Measurements from ENCODE around the gene TMEM125.

The TMEM125 gene

GRCh38 chr1:43298055-43298454, 28.3 kb downstream of the TMEM125 start:
- TF ChIP-seq CTCF (IDR thresholded peaks at IDR 0.05; ENCODE audit: low read depth, low read length, missing control alignments), result no peak
- no peak overlapping the region for H3K4me3 ChIP-seq (replicated peaks; ENCODE audit: low read depth, low read length)
- no peak for DNase-seq (ENCODE audit: extremely low read depth, low read depth)

GRCh38 chr1:43299101-43299500, 29.3 kb downstream of the TMEM125 start:
- no peak for DNase-seq (ENCODE audit: extremely low read depth, low read depth)
- no peak overlapping the region for H3K4me3 ChIP-seq (replicated peaks; ENCODE audit: low read depth, low read length)
- TF ChIP-seq CTCF (IDR thresholded peaks at IDR 0.05; ENCODE audit: low read depth, low read length, missing control alignments), result no peak

GRCh38 chr1:43300378-43301094, 30.8 kb downstream of the TMEM125 start, which contains the start of gene TIE1:
TIE1 (plus strand) TSS chr1:43300982; CDS start chr1:43301072, 90 bp downstream.
- no peak within 1 kb of the TSS for H3K4me3 ChIP-seq (replicated peaks; ENCODE audit: low read depth, low read length)
- no peak for DNase-seq (ENCODE audit: extremely low read depth, low read depth)
- no peak for TF ChIP-seq CTCF (IDR thresholded peaks at IDR 0.05; ENCODE audit: low read depth, low read length, missing control alignments)

GRCh38 chr1:43302201-43302600, 32.4 kb downstream of the TMEM125 start:
- DNase-seq (ENCODE audit: extremely low read depth, low read depth), result no peak
- no peak overlapping the region for H3K4me3 ChIP-seq (replicated peaks; ENCODE audit: low read depth, low read length)
- TF ChIP-seq CTCF (IDR thresholded peaks at IDR 0.05; ENCODE audit: low read depth, low read length, missing control alignments), result no peak

GRCh38 chr1:43302721-43303470, 33.1 kb downstream of the TMEM125 start:
- no peak for TF ChIP-seq CTCF (IDR thresholded peaks at IDR 0.05; ENCODE audit: low read depth, low read length, missing control alignments)
- no peak for DNase-seq (ENCODE audit: extremely low read depth, low read depth)
- no peak overlapping the region for H3K4me3 ChIP-seq (replicated peaks; ENCODE audit: low read depth, low read length)

GRCh38 chr1:43303471-43304313, 33.9 kb downstream of the TMEM125 start:
- no peak overlapping the region for H3K4me3 ChIP-seq (replicated peaks; ENCODE audit: low read depth, low read length)
- TF ChIP-seq CTCF (IDR thresholded peaks at IDR 0.05; ENCODE audit: low read depth, low read length, missing control alignments), result no peak
- no peak for DNase-seq (ENCODE audit: extremely low read depth, low read depth)
